ENCODE data around the gene KIF22. TPM values are rescaled to one million over a fixed set of nuclear protein-coding genes. Genes with fewer than 3 reads are reported as not detected.
A peak's percentile ranks its signal among the peaks of the same experiment; 100 is the strongest.

The KIF22 gene
- total and polyA plus RNA-seq, 9 of the 15 experiments (the other 6 are each of a cell fraction or from before 2014, with no cell fraction given), result 8.7 to 232 (median 131) TPM

- TF ChIP-seq ATF3 (IDR thresholded peaks at IDR 0.05) (no peak), ATF3 (CRISPR knock-in tag; conservative IDR thresholded peaks at IDR 0.05) (no peak), MCM3 (IDR thresholded peaks at IDR 0.05) (no peak), ZBTB49 (CRISPR knock-in tag; IDR thresholded peaks at IDR 0.05; ENCODE audit: borderline replicate concordance) (no peak), RREB1 (CRISPR knock-in tag; IDR thresholded peaks at IDR 0.05) (peak; percentile 84; the same call in 1 of the 2 replicates), TBP (optimal IDR thresholded peaks at IDR 0.05; ENCODE audit: low read depth, low read length) (peak; percentile 81), POLR2A (conservative IDR thresholded peaks at IDR 0.05) (peak; percentile 94), CHAMP1 (IDR thresholded peaks at IDR 0.05) (no peak; the same call in 1 of the 2 replicates), NFIX (CRISPR knock-in tag; IDR thresholded peaks at IDR 0.05; ENCODE audit: low read depth) (no peak), BACH1 (tag; IDR thresholded peaks at IDR 0.05) (no peak), ZNF780A (CRISPR knock-in tag; IDR thresholded peaks at IDR 0.05) (no peak), ELF1 (tag; IDR thresholded peaks at IDR 0.05) (no peak; the same call in 1 of the 2 replicates), ZNF561 (CRISPR knock-in tag; conservative IDR thresholded peaks at IDR 0.05) (0 out of 2 replicates have a peak, but pooled peaks have one; percentile 27), MBD2 (IDR thresholded peaks at IDR 0.05; ENCODE audit: borderline replicate concordance, low read depth) (peak; percentile 67)
These were observed at the start of gene KIF22 (continued) for GRCh38 chr16:29790183-29790948.

Data from K562 (cell line).